AG09309 (cell line): ENCODE results near the gene RYR1.
"Not testable (repeated sequence)": the region's sequence is repeated elsewhere in the genome, so short reads cannot be mapped to it uniquely, and the experiment has no call there.

Experiments
- DNase-seq: peaks from one replicate; pipeline ENCODE4 v3.0.0-alpha.2; 2010; ENCODE audit warnings: low read depth
- H3K4me3 ChIP-seq: 2 replicates; pipeline ENCODE4 v1.5.1; 2011; ENCODE audit warnings: mild to moderate bottlenecking, low read depth, low read length, moderate library complexity; ENCODE audit not compliant: control insufficient read depth
- CTCF ChIP-seq: IDR thresholded peaks from 2 replicates; pipeline ENCODE4 v1.5.1; 2011; ENCODE audit warnings: mild to moderate bottlenecking, low read depth, low read length, inconsistent platforms; ENCODE audit not compliant: insufficient read depth, control insufficient read depth; ENCODE audit errors: missing control alignments

Gene RYR1

DNA sequence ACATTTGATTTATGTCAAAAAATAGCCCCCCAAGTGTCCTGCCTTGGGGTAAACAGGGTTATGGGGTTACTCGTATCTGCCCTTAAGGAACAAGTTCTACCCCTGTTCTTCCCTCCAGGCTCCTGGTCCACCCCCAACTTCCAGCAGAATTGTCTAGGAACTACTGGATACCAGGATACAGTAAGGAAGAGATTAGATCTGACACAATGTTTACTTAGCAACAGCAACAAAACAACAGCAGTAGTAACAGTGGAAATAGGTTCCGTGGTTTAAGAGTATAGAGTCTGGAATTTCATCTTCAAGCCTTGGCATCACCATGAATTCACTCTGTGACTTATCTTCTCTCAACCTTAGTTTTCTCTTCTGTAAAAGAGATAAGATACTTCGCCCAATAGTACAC lies 32.3 kb upstream of the RYR1 start:
- no peak overlapping the region for H3K4me3 ChIP-seq
- TF ChIP-seq CTCF, result no peak
- no peak for DNase-seq

DNA sequence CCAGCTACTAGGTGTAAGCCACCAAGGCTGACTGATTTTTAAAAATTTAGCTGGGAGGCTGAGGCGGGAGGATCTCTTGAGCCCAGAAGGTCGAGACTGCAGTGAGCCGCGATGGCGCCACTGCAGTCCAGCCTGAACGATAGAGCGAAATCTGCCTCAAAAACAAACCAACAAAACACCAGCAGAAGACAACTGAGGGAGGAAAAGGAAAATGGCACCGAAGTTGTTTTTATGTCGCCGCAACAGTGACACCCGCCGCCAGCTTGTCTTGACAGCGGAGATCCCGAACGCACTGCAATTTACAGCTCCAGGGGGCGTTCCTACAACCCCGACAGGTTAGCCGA lies 30.9 kb upstream of the RYR1 start:
- TF ChIP-seq CTCF, result no peak
- no peak for DNase-seq
- peak overlapping the region; percentile 43 for H3K4me3 ChIP-seq

- peak within 1 kb of the TSS; percentile 99 for H3K4me3 ChIP-seq
- TF ChIP-seq CTCF, result peak; percentile 67
- DNase-seq, result peak; percentile 78
Measured at GRCh38 chr19:38402967-38403674, 30.4 kb upstream of the RYR1 start, which contains the start of gene FAM98C. FAM98C (plus strand) TSS chr19:38403093; CDS start chr19:38403154, 61 bp downstream.

DNA sequence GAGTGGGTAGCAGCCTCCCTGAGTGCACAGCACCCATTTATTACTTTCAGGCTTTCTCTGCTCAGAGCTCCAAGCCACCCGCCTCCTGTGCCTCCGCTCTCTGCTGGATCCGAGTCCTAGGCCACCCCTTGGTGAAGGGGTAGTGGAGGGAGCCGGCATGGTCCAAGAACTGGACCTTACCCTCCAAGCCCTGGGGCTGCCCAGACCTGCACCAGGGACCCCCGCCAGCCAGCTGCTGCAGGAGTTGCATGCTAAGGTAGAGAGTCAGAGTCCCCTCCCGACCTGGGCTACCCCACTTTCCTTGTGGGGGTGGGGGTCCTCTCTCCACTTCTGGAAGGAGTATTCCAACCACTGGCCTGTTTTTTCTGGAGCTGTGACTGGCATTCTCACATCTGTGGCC lies 28.6 kb upstream of the RYR1 start:
- no peak overlapping the region for H3K4me3 ChIP-seq
- no peak for TF ChIP-seq CTCF
- no peak for DNase-seq

DNA sequence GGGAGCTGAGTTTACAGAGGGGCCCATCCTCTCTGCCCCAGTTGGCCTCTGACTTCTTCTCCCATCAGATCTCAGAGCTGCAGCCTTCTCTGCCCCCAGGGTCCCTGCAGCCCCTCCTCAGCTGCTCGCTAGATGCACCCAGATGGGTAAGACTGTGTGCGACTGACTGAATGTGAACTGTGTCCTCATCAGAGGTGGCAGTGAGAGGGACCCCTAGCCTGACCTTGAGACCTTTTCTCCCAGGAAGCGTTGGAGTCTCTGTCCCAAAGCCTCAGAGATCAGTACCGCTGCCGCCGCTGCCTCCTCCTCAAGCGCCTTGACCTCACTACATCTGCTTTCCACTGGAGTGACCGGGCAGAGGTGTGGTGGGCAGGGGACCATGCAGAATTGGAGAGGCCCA lies 28.2 kb upstream of the RYR1 start:
- TF ChIP-seq CTCF, result no peak
- H3K4me3 ChIP-seq, result no peak overlapping the region

GRCh38 chr19:38409631-38410133 lies 23.8 kb upstream of the RYR1 start:
- H3K4me3 ChIP-seq, result no peak overlapping the region
- no peak for TF ChIP-seq CTCF
- no peak for DNase-seq

More for the DNA sequence above, 28.2 kb upstream of the RYR1 start:
- DNase-seq, result no peak

DNA sequence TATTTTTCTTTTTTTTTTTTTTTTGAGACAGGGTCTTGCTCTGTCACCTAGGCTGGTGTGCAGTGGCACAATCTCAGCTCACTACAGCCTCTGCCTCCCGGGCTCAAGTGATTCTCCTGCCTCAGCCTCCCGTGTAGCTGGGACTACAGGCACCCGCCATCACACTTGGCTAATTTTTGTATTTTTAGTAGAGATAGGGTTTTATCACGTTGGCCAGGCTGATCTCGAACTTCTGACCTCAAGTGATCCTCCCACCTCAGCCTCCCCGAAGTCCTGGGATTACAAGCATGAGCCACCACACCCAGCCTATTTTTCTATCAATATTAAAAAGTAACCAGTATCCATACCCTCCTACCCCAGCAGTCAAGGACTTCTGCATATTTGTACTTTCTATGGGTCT lies 23.1 kb upstream of the RYR1 start:
- not testable (repeated sequence) for DNase-seq, H3K4me3 ChIP-seq
